Measurements from ENCODE around the gene KRT74. TPM values are rescaled to one million over a fixed set of nuclear protein-coding genes. Genes with fewer than 3 reads are reported as not detected.

KRT74 gene
- total RNA-seq, 1 donor from 2014 or later, result not detected

DNA sequence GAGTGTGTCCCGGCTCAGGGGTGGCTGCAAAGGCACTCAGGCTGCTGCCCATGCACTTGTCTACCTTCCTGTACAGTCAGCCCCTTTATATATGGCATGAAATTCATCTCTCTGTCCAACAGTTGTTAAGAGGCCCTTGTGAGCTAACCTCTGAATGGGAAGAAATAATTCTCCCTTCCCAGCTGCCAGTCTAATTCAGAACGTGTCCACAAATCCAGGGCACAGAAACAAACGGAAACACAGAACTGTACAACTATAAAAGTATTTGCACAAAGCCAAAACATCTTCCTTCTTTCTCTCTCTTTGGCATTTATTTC is 54.3 kb downstream of the KRT74 start:
- no peak for TF ChIP-seq CTCF (IDR thresholded peaks at IDR 0.05)
- Histone ChIP-seq H3K36me3 (no peaks in the 10 kb centered on the region), H3K27me3 (no peaks in the 10 kb centered on the region), H3K9me3 (no peaks in the 10 kb centered on the region), H3K27ac (no peak overlapping the region), H3K4me1 (no peaks in the 10 kb centered on the region), H3K4me3 (no peak overlapping the region)
- no peak for DNase-seq (ENCODE audit: low spot score in 2 of 2)
- intact Hi-C loops (cut with DNase I), result no loop called here

GRCh38 chr12:52518574-52519386 is 54.9 kb downstream of the KRT74 start:
- TF ChIP-seq CTCF (IDR thresholded peaks at IDR 0.05), result no peak
- DNase-seq (ENCODE audit: low spot score in 2 of 2), result no peak
- H3K4me3 ChIP-seq, result no peak overlapping the region
- no peak overlapping the region for H3K27ac ChIP-seq
- no peaks in the 10 kb centered on the region for H3K36me3 ChIP-seq
- no peaks in the 10 kb centered on the region for H3K27me3 ChIP-seq
- H3K4me1 ChIP-seq, result no peaks in the 10 kb centered on the region
- intact Hi-C loops (cut with DNase I), result no loop called here
- no peaks in the 10 kb centered on the region for H3K9me3 ChIP-seq

DNA sequence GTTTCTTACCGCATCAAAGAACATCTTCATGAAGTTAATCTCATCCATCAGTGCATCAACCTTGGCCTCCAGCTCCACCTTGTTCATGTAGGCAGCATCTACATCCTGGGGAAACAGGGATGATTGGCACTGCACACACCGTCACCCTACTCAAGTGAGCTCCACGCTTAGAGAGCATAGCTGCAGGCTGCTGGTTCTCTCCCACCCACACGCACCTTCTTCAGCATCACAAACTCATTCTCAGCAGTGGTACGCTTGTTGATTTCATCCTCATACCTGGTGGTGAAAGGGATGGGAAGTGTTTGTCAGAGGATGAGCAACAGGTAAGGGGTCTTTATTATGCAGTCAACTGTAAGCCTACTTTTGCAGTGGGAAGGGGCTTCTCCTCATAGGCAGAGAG is 55.8 kb downstream of the KRT74 start:
- Histone ChIP-seq H3K4me1 (no peaks in the 10 kb centered on the region), H3K27ac (no peak overlapping the region), H3K9me3 (no peaks in the 10 kb centered on the region), H3K4me3 (no peak overlapping the region), H3K36me3 (no peaks in the 10 kb centered on the region), H3K27me3 (no peaks in the 10 kb centered on the region)
- intact Hi-C loops (cut with DNase I), result no loop called here
- TF ChIP-seq CTCF (IDR thresholded peaks at IDR 0.05), result no peak
- no peak for DNase-seq (ENCODE audit: low spot score in 2 of 2)

GRCh38 chr12:52517005-52517835 is 56.4 kb downstream of the KRT74 start:
- Histone ChIP-seq H3K4me1 (no peaks in the 10 kb centered on the region), H3K36me3 (no peaks in the 10 kb centered on the region), H3K4me3 (no peak overlapping the region), H3K9me3 (no peaks in the 10 kb centered on the region), H3K27me3 (no peaks in the 10 kb centered on the region), H3K27ac (no peak overlapping the region)
- intact Hi-C loops (cut with DNase I), result no loop called here
- DNase-seq (ENCODE audit: low spot score in 2 of 2), result no peak
- no peak for TF ChIP-seq CTCF (IDR thresholded peaks at IDR 0.05)

GRCh38 chr12:52515927-52516831 is 57.5 kb downstream of the KRT74 start:
- no peak for DNase-seq (ENCODE audit: low spot score in 2 of 2)
- Histone ChIP-seq H3K9me3 (peaks cover 0 to 2% of the 10 kb centered on the region in 2 donors), H3K4me1 (no peaks in the 10 kb centered on the region), H3K27ac (no peak overlapping the region), H3K36me3 (no peaks in the 10 kb centered on the region), H3K27me3 (no peaks in the 10 kb centered on the region), H3K4me3 (no peak overlapping the region)
- intact Hi-C loops (cut with DNase I), result no loop called here
- TF ChIP-seq CTCF (IDR thresholded peaks at IDR 0.05), result no peak

Other genes with a start within 250 kb of the KRT74 start
- not detected for gene KRT85, start 206.4 kb downstream of the KRT74 start, total RNA-seq
- gene KRT84, start 188.2 kb downstream of the KRT74 start, total RNA-seq, result not detected
- not detected for gene KRT82, start 167.5 kb downstream of the KRT74 start, total RNA-seq
- not detected for gene KRT75, start 139.5 kb downstream of the KRT74 start, total RNA-seq
- gene KRT6B, start 121.7 kb downstream of the KRT74 start, total RNA-seq, result 0.32 TPM
- not detected for gene KRT6C, start 100.0 kb downstream of the KRT74 start, total RNA-seq
- 3.4 TPM for gene KRT6A, start 80.6 kb downstream of the KRT74 start, total RNA-seq
- gene KRT5, start 53.4 kb downstream of the KRT74 start, total RNA-seq, result 1.6 TPM
- gene KRT71, start 20.7 kb downstream of the KRT74 start, total RNA-seq, result not detected
- not detected for gene KRT72, start 27.6 kb upstream of the KRT74 start, total RNA-seq
- gene KRT73, start 44.7 kb upstream of the KRT74 start, total RNA-seq, result not detected
- gene KRT2, start 78.4 kb upstream of the KRT74 start, total RNA-seq, result not detected
- gene KRT1, start 106.6 kb upstream of the KRT74 start, total RNA-seq, result not detected
- gene KRT77, start 129.7 kb upstream of the KRT74 start, total RNA-seq, result not detected
- not detected for gene KRT76, start 203.5 kb upstream of the KRT74 start, total RNA-seq
- not detected for gene KRT3, start 222.3 kb upstream of the KRT74 start, total RNA-seq
- not detected for gene KRT4, start 240.3 kb upstream of the KRT74 start, total RNA-seq